Measurements from ENCODE around the gene LMX1A. TPM values are rescaled to one million over a fixed set of nuclear protein-coding genes. Genes with fewer than 3 reads are reported as not detected.

The LMX1A gene
- total and polyA plus RNA-seq, 9 of the 15 experiments (the other 6 are each of a cell fraction or from before 2014, with no cell fraction given), result not detected

- 0% methylated on average over 2 of the region's 2 CpGs for WGBS (ENCODE audit: insufficient coverage, low coverage, missing lambda C conversion rate)
- Histone ChIP-seq H3K4me1 (replicated peaks in 1 of 2; ENCODE audit: control insufficient read depth in 2 of 2, insufficient read depth in 2 of 2, low read length in 2 of 2) (no peaks in the 10 kb centered on the region), H3K27ac (ENCODE audit: extremely low read depth, low read depth, low read length) (no peak overlapping the region), H4K20me1 (replicated peaks; ENCODE audit: control insufficient read depth, insufficient read depth, low read length) (no peaks in the 10 kb centered on the region; the same call in 1 of the 2 replicates), H3K4me2 (ENCODE audit: insufficient read depth, low read length) (no peak overlapping the region), H3K27me3 (ENCODE audit: control insufficient read depth in 2 of 2, insufficient read depth in 2 of 2, low read length in 2 of 2) (peaks cover 0 to 6% of the 10 kb centered on the region in 2 experiments; a peak in 1 of 5 replicates), H3K9ac (ENCODE audit: insufficient read depth in 1 of 2, low read depth in 2 of 2, low read length in 2 of 2) (no peak overlapping the region), H3K4me3 (no peak overlapping the region), H3K79me2 (ENCODE audit: control insufficient read depth, insufficient read depth, low read length) (no peaks in the 10 kb centered on the region), H3K9me1 (ENCODE audit: control insufficient read depth, insufficient read depth, low read length) (no peaks in the 10 kb centered on the region), H2AFZ (ENCODE audit: low read depth, low read length) (no peak overlapping the region), H3K9me3 (replicated peaks; ENCODE audit: control insufficient read depth, insufficient read depth, low read depth, low read length) (no peaks in the 10 kb centered on the region), H3K36me3 (ENCODE audit: control insufficient read depth, insufficient read depth, low read length) (no peaks in the 10 kb centered on the region)
- ChIA-PET POLR2A (no interaction called here), CTCF (ENCODE audit: low intra/inter-chr PET ratio) (no interaction called here)
- ATAC-seq (no peak), FAIRE-seq (no peak), DNase-seq (ENCODE audit: extremely low read depth in 1 of 4, low spot score in 3 of 4) (no peak)
- no TSS peak for BruUV-seq (replicated peaks)
- intact Hi-C loops (cut with micrococcal nuclease) (no loop called here), in situ Hi-C loops (cut with MboI) (no loop called here)
- TF ChIP-seq, protein P1, sequence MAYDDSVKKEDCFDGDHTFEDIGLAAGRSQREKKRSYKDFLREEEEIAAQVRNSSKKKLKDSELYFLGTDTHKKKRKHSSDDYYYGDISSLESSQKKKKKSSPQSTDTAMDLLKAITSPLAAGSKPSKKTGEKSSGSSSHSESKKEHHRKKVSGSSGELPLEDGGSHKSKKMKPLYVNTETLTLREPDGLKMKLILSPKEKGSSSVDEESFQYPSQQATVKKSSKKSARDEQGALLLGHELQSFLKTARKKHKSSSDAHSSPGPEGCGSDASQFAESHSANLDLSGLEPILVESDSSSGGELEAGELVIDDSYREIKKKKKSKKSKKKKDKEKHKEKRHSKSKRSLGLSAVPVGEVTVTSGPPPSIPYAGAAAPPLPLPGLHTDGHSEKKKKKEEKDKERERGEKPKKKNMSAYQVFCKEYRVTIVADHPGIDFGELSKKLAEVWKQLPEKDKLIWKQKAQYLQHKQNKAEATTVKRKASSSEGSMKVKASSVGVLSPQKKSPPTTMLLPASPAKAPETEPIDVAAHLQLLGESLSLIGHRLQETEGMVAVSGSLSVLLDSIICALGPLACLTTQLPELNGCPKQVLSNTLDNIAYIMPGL (CRISPR knock-in tag; IDR thresholded peaks at IDR 0.05), result no peak
- no peak for TF ChIP-seq TAL1 (IDR thresholded peaks at IDR 0.05)
These were observed 56.1 kb downstream of the LMX1A start for GRCh38 chr1:165300400-165300903.

DNA sequence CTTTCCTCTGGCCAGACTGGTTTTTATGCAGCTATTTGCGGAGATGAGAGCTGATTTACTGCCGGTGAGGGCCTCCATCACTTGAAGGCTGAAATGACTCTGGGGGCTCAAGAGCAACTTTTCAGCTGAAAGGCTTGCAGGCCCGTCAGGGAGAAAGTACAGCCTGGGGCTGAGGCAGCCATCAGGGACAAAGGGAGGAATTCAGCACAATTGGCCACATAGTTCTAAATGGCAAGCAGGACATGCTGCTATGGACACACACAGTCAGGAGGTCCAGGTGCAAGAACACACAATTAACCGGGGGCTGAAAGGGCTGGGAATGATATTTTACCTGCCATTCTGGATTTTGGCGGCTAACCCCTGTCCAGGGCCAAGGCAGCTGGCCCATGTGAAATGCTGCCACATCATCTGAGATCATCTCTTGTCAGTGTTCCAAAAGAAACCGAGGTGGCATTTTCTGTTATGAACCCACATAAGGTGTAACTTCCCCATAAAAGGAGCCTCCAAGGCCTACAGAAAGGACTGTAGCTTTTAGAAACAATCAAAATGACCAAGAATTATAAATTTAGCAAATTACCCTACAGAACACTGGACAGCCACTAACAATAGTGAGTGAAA lies 58.2 kb downstream of the LMX1A start:
- Histone ChIP-seq H3K27ac (ENCODE audit: extremely low read depth, low read depth, low read length) (no peak overlapping the region), H3K27me3 (ENCODE audit: control insufficient read depth in 2 of 2, insufficient read depth in 2 of 2, low read length in 2 of 2) (peaks cover 0 to 10% of the 10 kb centered on the region in 2 experiments; a peak in 2 of 5 replicates), H3K9me3 (replicated peaks; ENCODE audit: control insufficient read depth, insufficient read depth, low read depth, low read length) (no peaks in the 10 kb centered on the region), H3K79me2 (ENCODE audit: control insufficient read depth, insufficient read depth, low read length) (no peaks in the 10 kb centered on the region), H3K4me1 (replicated peaks in 1 of 2; ENCODE audit: control insufficient read depth in 2 of 2, insufficient read depth in 2 of 2, low read length in 2 of 2) (no peaks in the 10 kb centered on the region), H4K20me1 (replicated peaks; ENCODE audit: control insufficient read depth, insufficient read depth, low read length) (no peaks in the 10 kb centered on the region), H3K9me1 (ENCODE audit: control insufficient read depth, insufficient read depth, low read length) (no peaks in the 10 kb centered on the region), H2AFZ (ENCODE audit: low read depth, low read length) (no peak overlapping the region), H3K36me3 (ENCODE audit: control insufficient read depth, insufficient read depth, low read length) (no peaks in the 10 kb centered on the region), H3K4me3 (no peak overlapping the region), H3K4me2 (ENCODE audit: insufficient read depth, low read length) (no peak overlapping the region), H3K9ac (ENCODE audit: insufficient read depth in 1 of 2, low read depth in 2 of 2, low read length in 2 of 2) (no peak overlapping the region)
- ChIA-PET POLR2A (interaction anchor here (0.8 kb wide), 1 partner anchor 13 kb away, joined by 3 read pairs; no protein-coding TSS in a partner anchor), CTCF (ENCODE audit: low intra/inter-chr PET ratio) (no interaction called here)
- 0% methylated on average over 6 of the region's 6 CpGs for WGBS (ENCODE audit: insufficient coverage, low coverage, missing lambda C conversion rate)
- DNase-seq (ENCODE audit: extremely low read depth in 1 of 4, low spot score in 3 of 4), result no peak
- FAIRE-seq, result no peak
- no peak for ATAC-seq
- no TSS peak for BruUV-seq (replicated peaks)
- in situ Hi-C loops (cut with MboI), result no loop called here
- intact Hi-C loops (cut with micrococcal nuclease), result no loop called here
- no peak for TF ChIP-seq NR2C2 (CRISPR knock-in tag; IDR thresholded peaks at IDR 0.05)
- TF ChIP-seq NR2C2 (tag; IDR thresholded peaks at IDR 0.05), result no peak
- TF ChIP-seq HBP1 (CRISPR knock-in tag; IDR thresholded peaks at IDR 0.05), result no peak
- TF ChIP-seq NR1H2 (CRISPR knock-in tag; IDR thresholded peaks at IDR 0.05), result no peak
- TF ChIP-seq, protein P2, sequence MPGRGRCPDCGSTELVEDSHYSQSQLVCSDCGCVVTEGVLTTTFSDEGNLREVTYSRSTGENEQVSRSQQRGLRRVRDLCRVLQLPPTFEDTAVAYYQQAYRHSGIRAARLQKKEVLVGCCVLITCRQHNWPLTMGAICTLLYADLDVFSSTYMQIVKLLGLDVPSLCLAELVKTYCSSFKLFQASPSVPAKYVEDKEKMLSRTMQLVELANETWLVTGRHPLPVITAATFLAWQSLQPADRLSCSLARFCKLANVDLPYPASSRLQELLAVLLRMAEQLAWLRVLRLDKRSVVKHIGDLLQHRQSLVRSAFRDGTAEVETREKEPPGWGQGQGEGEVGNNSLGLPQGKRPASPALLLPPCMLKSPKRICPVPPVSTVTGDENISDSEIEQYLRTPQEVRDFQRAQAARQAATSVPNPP (IDR thresholded peaks at IDR 0.05; ENCODE audit: borderline replicate concordance, insufficient read depth, insufficient read length), result no peak
- TF ChIP-seq TAF1 (IDR thresholded peaks at IDR 0.05; ENCODE audit: control insufficient read depth, extremely low read depth, insufficient read depth, low read length, severe bottlenecking), result no peak
- no peak for TF ChIP-seq RFX1 (IDR thresholded peaks at IDR 0.05)
- no peak for TF ChIP-seq ZNF668 (CRISPR knock-in tag; IDR thresholded peaks at IDR 0.05)
